ENCODE measurements around the gene OARD1.

The OARD1 gene

DNA sequence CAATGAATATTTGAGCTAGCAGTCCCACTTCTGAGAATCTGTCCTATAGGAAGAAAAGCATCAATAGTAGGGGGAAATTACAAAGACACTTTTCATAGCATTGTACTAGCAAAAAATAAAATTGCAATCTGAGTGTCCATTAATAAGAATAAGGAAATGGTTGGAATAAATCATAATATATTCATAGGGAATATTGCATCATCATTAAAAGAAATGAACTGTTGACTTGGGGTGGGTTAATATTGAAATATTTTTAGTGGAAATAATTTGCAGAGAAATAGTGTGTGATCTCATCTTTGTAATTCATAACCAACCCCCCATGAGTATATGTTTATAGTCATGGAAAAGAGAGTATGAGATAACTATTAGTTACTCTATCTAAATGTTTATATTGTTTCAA lies 13.0 kb upstream of the OARD1 start:
- DNase-seq (ENCODE audit: low read depth): no peak
- TF ChIP-seq, protein P1, sequence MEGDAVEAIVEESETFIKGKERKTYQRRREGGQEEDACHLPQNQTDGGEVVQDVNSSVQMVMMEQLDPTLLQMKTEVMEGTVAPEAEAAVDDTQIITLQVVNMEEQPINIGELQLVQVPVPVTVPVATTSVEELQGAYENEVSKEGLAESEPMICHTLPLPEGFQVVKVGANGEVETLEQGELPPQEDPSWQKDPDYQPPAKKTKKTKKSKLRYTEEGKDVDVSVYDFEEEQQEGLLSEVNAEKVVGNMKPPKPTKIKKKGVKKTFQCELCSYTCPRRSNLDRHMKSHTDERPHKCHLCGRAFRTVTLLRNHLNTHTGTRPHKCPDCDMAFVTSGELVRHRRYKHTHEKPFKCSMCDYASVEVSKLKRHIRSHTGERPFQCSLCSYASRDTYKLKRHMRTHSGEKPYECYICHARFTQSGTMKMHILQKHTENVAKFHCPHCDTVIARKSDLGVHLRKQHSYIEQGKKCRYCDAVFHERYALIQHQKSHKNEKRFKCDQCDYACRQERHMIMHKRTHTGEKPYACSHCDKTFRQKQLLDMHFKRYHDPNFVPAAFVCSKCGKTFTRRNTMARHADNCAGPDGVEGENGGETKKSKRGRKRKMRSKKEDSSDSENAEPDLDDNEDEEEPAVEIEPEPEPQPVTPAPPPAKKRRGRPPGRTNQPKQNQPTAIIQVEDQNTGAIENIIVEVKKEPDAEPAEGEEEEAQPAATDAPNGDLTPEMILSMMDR (conservative IDR thresholded peaks at IDR 0.05; ENCODE audit: low read length): no peak
- H3K4me3 ChIP-seq (ENCODE audit: low read length): no peak overlapping the region

DNA sequence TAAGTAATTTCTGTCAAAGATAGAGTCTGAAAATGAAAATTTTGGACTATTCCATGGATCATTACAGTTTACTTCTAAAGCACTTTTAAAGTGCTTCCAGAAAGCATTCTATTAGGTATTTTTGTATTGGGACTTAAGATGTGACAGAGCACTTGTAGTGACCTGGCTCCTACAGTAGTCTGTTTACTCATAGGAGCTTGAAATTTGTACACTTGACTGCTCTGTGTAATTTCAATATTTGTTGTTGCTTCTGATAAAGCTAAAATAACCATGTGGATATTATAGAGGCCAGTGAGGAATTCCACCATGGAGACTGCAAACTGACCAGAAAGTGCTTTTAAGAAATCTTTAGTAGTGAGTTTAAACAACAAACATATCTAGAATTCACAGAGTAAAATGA lies 10.9 kb upstream of the OARD1 start:
- DNase-seq (ENCODE audit: low read depth): no peak
- no peak overlapping the region for H3K4me3 ChIP-seq (ENCODE audit: low read length)
- TF ChIP-seq, protein P1 (conservative IDR thresholded peaks at IDR 0.05; ENCODE audit: low read length): no peak

- TF ChIP-seq, protein P1 (conservative IDR thresholded peaks at IDR 0.05; ENCODE audit: low read length): no peak
- DNase-seq (ENCODE audit: low read depth): no peak
- no peak overlapping the region for H3K4me3 ChIP-seq (ENCODE audit: low read length)
Measured at GRCh38 chr6:41080621-41081020, 8.5 kb upstream of the OARD1 start.

DNA sequence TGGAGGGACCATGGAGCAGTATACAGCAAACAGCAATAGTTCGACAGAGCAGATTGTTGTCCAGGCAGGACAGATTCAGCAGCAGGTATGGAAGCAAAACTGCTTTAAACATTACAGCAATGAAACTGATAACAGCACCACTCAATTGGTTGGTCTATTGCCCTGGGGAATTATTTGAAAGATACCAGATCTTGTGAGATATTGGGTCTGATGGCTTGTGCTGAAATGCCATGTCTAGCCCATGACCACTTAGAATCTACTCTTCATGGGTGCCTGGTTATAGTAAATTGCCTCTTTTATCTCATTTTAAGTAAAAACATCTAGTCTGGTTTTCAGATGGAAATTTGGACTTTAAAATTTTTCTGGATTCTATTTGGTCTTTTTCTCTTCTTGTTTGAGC lies 6.9 kb upstream of the OARD1 start:
- no peak for DNase-seq (ENCODE audit: low read depth)
- no peak overlapping the region for H3K4me3 ChIP-seq (ENCODE audit: low read length)
- TF ChIP-seq, protein P1 (conservative IDR thresholded peaks at IDR 0.05; ENCODE audit: low read length): no peak

- no peak overlapping the region for H3K4me3 ChIP-seq (ENCODE audit: low read length)
- no peak for DNase-seq (ENCODE audit: low read depth)
- TF ChIP-seq, protein P1 (conservative IDR thresholded peaks at IDR 0.05; ENCODE audit: low read length): no peak
Measured at GRCh38 chr6:41078101-41078500, 5.9 kb upstream of the OARD1 start.

- TF ChIP-seq, protein P1 (conservative IDR thresholded peaks at IDR 0.05; ENCODE audit: low read length): no peak
- no peak for DNase-seq (ENCODE audit: low read depth)
- no peak overlapping the region for H3K4me3 ChIP-seq (ENCODE audit: low read length)
Measured at GRCh38 chr6:41077536-41077935, 5.4 kb upstream of the OARD1 start.

DNA sequence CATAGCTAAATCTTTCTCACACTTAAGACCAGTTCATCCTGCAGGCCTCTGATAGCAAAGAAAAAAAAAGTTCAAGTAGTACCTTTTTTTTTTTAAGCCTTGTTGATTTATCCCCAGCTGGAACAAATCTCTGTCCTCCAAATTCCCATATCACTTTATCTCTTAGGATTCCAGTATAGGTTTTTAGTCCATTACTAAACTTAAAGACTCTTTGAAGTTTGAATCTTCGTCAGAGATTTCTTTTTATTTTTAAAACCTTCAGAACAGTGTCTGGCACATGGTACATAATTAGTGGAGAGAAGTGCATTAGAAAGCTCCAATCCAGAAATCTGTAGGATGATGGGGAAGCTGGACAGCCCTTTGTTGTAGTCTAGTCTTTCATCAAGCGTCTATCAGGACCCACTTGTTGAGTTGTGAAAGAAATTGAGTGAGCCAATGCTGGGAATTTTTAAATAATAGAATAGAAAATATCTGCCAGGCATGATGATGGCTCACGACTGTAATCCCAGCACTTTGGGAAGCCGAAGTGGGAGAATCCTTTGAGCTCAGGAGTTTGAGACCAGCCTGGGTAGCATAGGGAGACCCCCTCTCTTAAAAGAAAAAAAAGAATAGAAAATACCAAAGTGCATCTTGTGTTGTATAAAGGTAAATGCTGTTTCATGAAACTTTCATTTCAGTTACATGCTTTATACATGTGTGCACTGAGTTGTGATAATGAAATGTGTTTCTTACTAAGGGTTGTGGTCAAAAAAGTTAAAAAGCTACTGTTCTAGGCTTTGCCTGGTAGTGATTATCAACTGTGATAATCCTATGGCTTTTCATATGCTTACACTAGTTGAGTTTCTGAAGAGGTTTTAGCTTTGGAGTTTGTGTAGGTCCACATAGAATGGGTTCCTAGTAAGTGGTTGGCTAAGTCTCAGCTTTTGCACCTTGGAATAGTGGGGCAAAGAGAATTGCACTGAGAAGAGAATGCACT lies 3.8 kb upstream of the OARD1 start:
- TF ChIP-seq, protein P1 (conservative IDR thresholded peaks at IDR 0.05; ENCODE audit: low read length): no peak
- DNase-seq (ENCODE audit: low read depth): no peak
- no peak overlapping the region for H3K4me3 ChIP-seq (ENCODE audit: low read length)
